KMS-11 (cell line): Measurements from ENCODE around the gene ENTPD3.
A peak's percentile ranks its signal among the peaks of the same experiment; 100 is the strongest.
"Not testable (repeated sequence)": the region's sequence is repeated elsewhere in the genome, so short reads cannot be mapped to it uniquely, and the experiment has no call there.

Experiments used
- H2AFZ ChIP-seq: fragments of 200-600 bp; sonication (generic); 2 replicates; pipeline ENCODE4 v1.6.1; 2016; ENCODE audit warnings: antibody characterized with exemption, mixed run types, low read depth
- H3K27ac ChIP-seq: fragments of 200-600 bp; sonication (generic); 2 replicates; pipeline ENCODE4 v1.6.1; 2016; ENCODE audit warnings: mild to moderate bottlenecking, mixed run types
- H3K27me3 ChIP-seq: fragments of 200-600 bp; sonication (generic); 2 replicates; pipeline ENCODE4 v1.6.1; 2017; ENCODE audit warnings: mild to moderate bottlenecking, low read depth, mixed run types, moderate library complexity; ENCODE audit not compliant: insufficient read depth
- H3K36me3 ChIP-seq: fragments of 200-600 bp; sonication (generic); 2 replicates; pipeline ENCODE4 v1.6.1; 2017; ENCODE audit warnings: mild to moderate bottlenecking, mixed run types; ENCODE audit not compliant: insufficient read depth
- H3K4me1 ChIP-seq: fragments of 200-600 bp; sonication (generic); 2 replicates; pipeline ENCODE4 v1.6.1; 2016; ENCODE audit warnings: mild to moderate bottlenecking, low read depth, mixed run types; ENCODE audit not compliant: poor library complexity, severe bottlenecking
- H3K4me2 ChIP-seq: fragments of 200-600 bp; sonication (generic); 2 replicates; pipeline ENCODE4 v1.7.0; 2016; ENCODE audit warnings: mild to moderate bottlenecking, mixed run types
- H3K4me3 ChIP-seq: fragments of 200-600 bp; sonication (generic); IDR thresholded peaks from 2 replicates; pipeline ENCODE4 v1.6.1; 2017; ENCODE audit warnings: low read depth, low read length, mixed read lengths; ENCODE audit not compliant: insufficient read depth
- H3K79me2 ChIP-seq: fragments of 200-600 bp; sonication (generic); 2 replicates; pipeline ENCODE4 v1.6.1; 2016; ENCODE audit warnings: low read depth, mixed run types; ENCODE audit not compliant: insufficient read depth
- H3K9ac ChIP-seq: fragments of 200-600 bp; sonication (generic); 2 replicates; pipeline ENCODE4 v1.6.1; 2016; ENCODE audit warnings: mild to moderate bottlenecking, mixed run types
- H4K20me1 ChIP-seq: fragments of 200-600 bp; sonication (generic); 2 replicates; pipeline ENCODE4 v1.6.1; 2016; ENCODE audit warnings: mild to moderate bottlenecking, mixed run types; ENCODE audit not compliant: insufficient read depth
- TF ChIP-seq, protein P1 (sequence below): fragments of 200-600 bp; sonication (generic); conservative IDR thresholded peaks from 2 replicates; pipeline ENCODE4 v1.6.1; 2017; ENCODE audit warnings: low read depth, mild to moderate bottlenecking, antibody characterized with exemption, low read length, moderate library complexity, mixed read lengths

The ENTPD3 gene

DNA sequence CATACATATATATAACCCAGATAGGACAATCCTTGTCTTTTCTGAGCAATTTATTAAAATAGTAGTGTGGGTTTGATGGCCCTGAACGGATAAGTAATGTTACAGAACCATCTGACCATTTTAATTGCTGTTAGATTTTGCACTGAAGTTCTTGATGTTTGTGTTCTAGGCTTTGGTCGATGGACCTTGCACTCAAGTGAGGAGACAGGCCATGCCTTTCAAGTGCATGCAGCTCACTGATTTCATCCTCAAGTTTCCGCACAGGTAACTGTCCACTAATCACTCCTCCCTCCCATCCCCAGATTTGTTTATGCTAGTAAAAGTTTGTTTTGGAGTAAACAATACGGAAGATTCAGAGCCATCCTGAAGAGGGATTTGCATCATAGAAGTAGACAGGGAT, 71.5 kb downstream of the ENTPD3 start:
- H2AFZ ChIP-seq, result no peak overlapping the region
- TF ChIP-seq, protein P1, sequence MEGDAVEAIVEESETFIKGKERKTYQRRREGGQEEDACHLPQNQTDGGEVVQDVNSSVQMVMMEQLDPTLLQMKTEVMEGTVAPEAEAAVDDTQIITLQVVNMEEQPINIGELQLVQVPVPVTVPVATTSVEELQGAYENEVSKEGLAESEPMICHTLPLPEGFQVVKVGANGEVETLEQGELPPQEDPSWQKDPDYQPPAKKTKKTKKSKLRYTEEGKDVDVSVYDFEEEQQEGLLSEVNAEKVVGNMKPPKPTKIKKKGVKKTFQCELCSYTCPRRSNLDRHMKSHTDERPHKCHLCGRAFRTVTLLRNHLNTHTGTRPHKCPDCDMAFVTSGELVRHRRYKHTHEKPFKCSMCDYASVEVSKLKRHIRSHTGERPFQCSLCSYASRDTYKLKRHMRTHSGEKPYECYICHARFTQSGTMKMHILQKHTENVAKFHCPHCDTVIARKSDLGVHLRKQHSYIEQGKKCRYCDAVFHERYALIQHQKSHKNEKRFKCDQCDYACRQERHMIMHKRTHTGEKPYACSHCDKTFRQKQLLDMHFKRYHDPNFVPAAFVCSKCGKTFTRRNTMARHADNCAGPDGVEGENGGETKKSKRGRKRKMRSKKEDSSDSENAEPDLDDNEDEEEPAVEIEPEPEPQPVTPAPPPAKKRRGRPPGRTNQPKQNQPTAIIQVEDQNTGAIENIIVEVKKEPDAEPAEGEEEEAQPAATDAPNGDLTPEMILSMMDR, result no peak
- no peaks in the 10 kb centered on the region for H4K20me1 ChIP-seq
- H3K4me2 ChIP-seq, result peak overlapping the region; percentile 79
- no peaks in the 10 kb centered on the region for H3K27me3 ChIP-seq
- peaks cover 10% of the 10 kb centered on the region for H3K4me1 ChIP-seq
- H3K4me3 ChIP-seq, result no peak overlapping the region
- H3K79me2 ChIP-seq, result peaks cover 31% of the 10 kb centered on the region
- peak overlapping the region; percentile 90; the same call in 1 of the 2 replicates for H3K9ac ChIP-seq
- peak overlapping the region; percentile 67; the same call in 1 of the 2 replicates for H3K27ac ChIP-seq
- H3K36me3 ChIP-seq, result no peaks in the 10 kb centered on the region; the same call in 1 of the 2 replicates

DNA sequence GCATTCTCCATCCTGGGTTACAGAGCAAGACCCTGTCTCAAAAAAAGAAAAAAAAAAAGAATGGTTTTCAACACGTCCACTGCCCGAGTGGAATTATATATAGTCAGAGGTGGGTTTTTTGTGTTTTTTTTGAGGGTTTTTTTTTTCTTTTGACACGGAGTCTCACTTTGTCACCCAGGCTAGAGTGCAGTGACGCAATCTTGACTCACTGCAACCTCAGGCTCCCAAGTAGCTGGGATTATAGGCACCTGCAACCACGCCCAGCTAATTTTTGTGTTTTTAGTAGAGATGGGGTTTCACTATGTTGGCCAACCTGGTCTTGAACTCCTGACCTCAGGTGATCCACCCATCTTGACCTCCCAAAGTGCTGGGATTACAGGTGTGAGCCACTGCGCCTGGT, 73.5 kb downstream of the ENTPD3 start:
- H2AFZ ChIP-seq, H3K4me3 ChIP-seq, H3K4me2 ChIP-seq, H3K9ac ChIP-seq, H3K27me3 ChIP-seq, H4K20me1 ChIP-seq, H3K36me3 ChIP-seq, H3K27ac ChIP-seq: not testable (repeated sequence)
- H3K79me2 ChIP-seq, result peaks cover 31% of the 10 kb centered on the region
- H3K4me1 ChIP-seq, result peaks cover 10% of the 10 kb centered on the region

DNA sequence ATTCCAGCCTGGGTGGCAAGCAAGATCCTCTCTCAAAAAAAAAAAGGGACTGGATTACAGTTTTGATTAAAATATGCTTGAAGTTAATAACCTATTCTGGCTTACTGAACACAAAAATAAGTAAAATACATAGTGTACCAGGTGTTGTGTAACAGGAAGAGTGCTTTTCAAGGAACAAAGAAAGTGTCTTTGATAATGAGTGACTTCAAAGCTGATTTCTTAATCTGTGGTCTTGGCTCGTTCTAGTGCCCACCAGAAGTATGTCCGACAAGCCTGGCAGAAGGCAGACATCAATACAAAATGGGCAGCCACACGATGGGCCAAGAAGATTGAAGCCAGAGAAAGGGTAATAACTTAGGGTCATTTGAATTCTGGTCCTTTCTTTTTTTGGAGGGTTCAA, 74.2 kb downstream of the ENTPD3 start:
- TF ChIP-seq, protein P1, result no peak
- Histone ChIP-seq H4K20me1 (no peaks in the 10 kb centered on the region), H3K4me3 (no peak overlapping the region), H3K79me2 (peaks cover 31% of the 10 kb centered on the region), H3K4me1 (peaks cover 10% of the 10 kb centered on the region), H3K36me3 (no peaks in the 10 kb centered on the region; the same call in 1 of the 2 replicates), H3K4me2 (no peak overlapping the region), H3K27me3 (no peaks in the 10 kb centered on the region), H3K9ac (no peak overlapping the region), H3K27ac (no peak overlapping the region), H2AFZ (no peak overlapping the region)

DNA sequence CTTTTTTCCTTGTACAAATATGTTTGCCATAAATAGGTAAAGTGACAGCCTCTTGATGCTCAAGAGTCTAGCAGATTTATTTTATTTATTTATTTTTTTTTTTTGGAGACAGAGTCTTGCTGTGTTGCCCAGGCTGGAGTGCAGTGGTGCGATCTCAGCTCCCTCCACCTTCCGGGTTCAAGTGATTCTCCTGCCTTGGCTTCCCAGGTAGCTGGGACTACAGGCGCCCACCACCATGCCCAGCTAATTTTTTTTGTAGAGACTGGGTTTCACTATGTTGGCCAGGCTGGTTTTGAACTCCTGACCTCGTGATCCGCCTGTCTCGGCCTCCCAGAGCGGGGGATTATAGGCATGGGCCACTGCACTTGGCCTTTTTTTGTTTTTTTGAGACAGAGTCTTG, 75.9 kb downstream of the ENTPD3 start:
- not testable (repeated sequence) for H3K27ac ChIP-seq, H3K9ac ChIP-seq, H4K20me1 ChIP-seq, H3K4me2 ChIP-seq, H3K27me3 ChIP-seq, H3K36me3 ChIP-seq, H3K4me3 ChIP-seq, H2AFZ ChIP-seq
- peaks cover 26% of the 10 kb centered on the region for H3K79me2 ChIP-seq
- peaks cover 10% of the 10 kb centered on the region for H3K4me1 ChIP-seq

DNA sequence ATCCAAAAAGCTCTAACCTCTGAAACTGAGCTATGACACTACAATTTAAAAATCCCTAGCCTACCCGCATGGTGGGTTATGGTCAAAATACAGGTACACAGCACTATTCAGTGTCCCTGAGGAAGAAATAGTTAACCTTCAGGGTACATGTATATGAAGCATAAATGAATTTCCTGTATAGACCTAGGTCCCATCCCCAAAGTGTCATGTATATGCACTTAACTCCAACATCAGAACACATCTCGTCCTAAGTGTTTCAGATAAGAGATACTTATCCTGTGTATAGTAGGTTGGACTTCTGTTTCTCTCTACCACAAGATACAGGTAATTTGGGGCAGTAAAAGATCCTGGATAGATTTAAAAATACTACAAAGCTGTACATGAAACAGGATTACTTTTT, 76.6 kb downstream of the ENTPD3 start:
- Histone ChIP-seq H3K79me2 (peaks cover 19% of the 10 kb centered on the region; the same call in 1 of the 2 replicates), H3K4me2 (no peak overlapping the region), H3K4me1 (peaks cover 4% of the 10 kb centered on the region), H3K27ac (no peak overlapping the region), H3K9ac (no peak overlapping the region), H3K36me3 (no peaks in the 10 kb centered on the region; the same call in 1 of the 2 replicates), H4K20me1 (no peaks in the 10 kb centered on the region), H3K27me3 (no peaks in the 10 kb centered on the region), H3K4me3 (no peak overlapping the region), H2AFZ (no peak overlapping the region)
- TF ChIP-seq, protein P1, result no peak
